AG08395 (cell line): ENCODE data around the gene L3MBTL1.

Source experiments
- DNase-seq: peaks from one replicate; pipeline ENCODE4 v3.0.0; 2012; ENCODE audit warnings: mixed read lengths, low spot score

L3MBTL1 gene

DNA sequence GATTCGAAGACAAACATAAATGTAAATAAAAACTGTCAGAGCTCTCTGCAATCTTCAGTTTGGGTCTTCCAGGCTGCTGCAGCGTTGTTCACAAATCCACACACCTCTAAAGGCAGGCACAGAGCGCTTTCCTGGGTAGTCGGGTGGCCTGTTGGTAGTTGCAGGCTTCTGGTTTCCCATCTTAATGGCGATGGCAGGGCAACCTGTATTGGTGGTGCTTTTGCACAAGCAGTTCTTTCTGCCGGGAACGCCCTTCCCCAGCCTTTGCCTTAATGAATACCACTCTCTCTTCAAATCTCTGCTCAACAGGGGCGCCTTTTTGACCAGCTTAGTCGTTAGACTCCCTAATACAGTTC, 82.5 kb downstream of the L3MBTL1 start:
- DNase-seq: no peak

DNA sequence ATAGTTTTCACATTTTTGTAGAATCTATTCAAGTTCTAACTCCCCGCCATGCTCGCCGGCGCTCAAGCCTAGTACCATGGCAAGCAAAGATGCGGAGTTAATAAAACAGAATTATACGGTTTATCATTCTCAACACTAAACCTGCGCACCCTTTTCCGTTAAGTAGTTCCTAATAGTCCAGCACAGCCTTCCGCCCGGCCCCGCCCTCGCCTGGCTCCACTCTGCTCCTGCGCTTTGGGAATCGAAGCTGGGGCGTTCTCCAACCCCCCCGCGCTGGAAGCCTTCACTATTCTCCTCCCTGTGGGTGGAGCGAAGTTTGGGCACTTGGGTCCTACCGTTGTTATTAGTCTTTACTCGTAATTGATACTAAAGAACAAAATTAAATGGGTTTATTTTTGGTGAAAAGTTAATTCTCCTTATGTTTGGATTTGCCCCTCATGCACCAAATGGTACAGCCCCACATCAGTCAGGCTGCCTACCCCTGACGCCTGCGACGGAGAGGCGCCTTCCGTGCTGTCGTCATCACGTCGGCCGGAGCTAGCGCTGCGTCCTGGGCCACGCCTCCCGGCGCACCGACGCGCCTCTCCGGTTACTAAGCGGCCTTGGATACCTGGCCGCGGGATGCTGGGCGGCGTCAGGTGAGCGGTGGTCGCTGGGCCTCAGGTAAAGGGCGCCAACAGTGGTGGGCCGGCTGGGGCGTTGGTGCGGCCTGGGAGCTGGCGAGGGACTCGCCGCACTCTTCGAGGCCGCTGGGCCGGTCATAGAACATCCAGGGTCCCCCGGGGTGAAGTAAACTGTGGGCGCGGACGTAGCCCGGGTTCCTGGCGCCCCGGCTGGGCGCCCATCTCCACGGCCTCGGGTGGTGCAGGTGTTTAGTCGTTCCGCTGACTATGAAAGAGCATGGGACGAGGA, 83.2 kb downstream of the L3MBTL1 start, which contains the start of gene IFT52:
TSS of gene IFT52 (plus strand) at position 546 of the 912 bp plus-strand sequence. CDS start 3,762 bp downstream, outside the sequence.
- peak; percentile 94 for DNase-seq
